ENCODE measurements around the gene TRHDE.

The TRHDE gene

DNA sequence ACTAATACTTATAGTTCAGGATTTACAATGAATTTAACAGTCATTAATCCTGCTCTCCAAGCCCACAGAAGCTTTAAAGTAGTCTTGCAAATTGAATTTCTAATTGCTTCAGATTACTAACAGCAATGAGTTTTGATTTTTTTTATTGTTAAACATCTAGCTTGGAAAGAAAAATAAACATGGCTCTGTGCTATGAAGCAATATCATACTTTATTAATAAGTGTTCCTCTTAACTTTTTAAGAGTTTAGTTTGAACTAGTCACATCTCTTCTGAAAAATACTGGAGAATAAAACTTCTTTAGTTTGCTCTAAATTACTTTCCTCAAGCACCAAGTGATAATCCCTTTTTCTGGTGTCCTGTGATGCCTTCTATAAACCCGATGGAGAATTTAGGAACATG is 250.2 kb downstream of the TRHDE start:
- DNase-seq = no peak

GRCh38 chr12:72523754-72524153 is 251.6 kb downstream of the TRHDE start:
- no peak for DNase-seq

- no peak for DNase-seq
Observed at GRCh38 chr12:72535212-72535990, 263.2 kb downstream of the TRHDE start.

DNA sequence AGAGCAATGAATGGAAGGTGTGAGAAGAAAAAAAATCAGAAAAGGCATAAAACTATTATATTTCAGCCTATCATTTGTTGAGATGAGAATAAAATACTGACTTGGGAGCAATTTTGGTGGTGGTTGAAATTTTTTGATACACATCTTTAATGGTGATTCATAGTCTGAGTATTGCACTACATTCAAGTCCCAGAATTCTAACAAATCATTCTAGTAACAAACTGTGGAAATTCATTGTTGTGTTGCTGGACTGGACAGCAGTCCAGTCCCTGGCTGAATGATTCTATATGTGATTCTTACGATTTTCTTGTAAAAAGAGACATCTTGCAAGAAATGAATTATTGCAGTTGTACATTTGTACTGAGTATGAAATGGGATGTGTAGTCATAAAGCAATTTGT is 268.6 kb downstream of the TRHDE start:
- DNase-seq = no peak

GRCh38 chr12:72543777-72544467 is 271.8 kb downstream of the TRHDE start:
- no peak for DNase-seq

DNA sequence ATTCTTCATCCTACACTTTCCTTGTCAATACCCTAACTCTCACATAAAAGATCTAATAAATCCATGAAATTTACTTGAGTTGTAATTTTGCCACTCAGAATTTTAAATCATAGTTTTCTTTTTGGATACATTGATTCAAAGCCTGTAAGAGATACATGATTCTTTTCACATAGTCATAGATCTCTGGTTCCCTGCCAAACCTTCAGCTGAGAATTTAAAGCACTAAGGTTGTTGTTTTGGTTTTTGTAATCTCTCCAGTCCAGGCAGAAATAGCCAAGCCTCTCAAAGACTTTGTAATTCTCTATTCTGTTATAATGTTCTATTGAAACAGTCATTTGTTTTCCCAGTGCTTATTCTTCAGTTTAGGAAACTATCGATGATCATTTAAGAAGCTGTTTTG is 273.9 kb downstream of the TRHDE start:
- no peak for DNase-seq

DNA sequence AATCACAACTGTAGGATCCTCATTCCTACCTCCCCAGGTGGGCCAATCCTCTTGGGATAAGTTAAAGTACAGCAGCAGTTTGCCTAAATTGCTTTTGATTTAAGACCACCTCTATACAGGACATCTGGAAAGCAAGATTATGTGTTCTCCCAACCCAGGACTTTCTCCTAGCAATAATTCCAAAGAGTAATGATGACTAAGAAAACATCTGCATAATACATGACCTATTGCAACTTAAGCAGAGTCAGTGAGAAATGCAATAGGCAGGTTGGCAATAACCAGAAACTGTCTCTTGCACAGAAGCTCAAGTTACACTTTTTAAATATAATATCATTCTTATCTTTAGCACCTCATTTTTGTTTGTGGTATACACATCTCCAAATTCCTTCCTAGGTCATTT is 275.4 kb downstream of the TRHDE start:
- DNase-seq = no peak

DNA sequence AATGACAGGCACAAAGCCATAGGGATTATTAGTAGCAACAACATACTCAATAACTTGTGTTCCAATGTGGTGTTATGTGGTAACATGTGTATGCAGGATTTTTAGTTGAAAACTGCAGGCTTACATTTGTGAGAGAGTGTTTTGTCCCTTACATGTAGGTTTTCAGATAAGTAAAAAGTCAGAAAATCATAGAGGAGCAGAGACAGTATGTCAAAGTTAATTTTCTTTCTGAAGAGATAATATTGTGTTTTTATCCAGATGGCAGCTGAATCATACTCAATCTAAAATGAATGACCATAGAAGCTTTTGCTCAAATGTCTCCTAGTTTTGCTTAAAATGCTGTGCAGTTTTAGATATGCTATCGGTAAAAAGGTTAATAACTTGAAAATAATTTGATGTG is 277.0 kb downstream of the TRHDE start:
- DNase-seq = no peak

GRCh38 chr12:72560003-72560769 is 288.0 kb downstream of the TRHDE start:
- DNase-seq = no peak

- no peak for DNase-seq
Observed at GRCh38 chr12:72570601-72571000, 298.4 kb downstream of the TRHDE start.

DNA sequence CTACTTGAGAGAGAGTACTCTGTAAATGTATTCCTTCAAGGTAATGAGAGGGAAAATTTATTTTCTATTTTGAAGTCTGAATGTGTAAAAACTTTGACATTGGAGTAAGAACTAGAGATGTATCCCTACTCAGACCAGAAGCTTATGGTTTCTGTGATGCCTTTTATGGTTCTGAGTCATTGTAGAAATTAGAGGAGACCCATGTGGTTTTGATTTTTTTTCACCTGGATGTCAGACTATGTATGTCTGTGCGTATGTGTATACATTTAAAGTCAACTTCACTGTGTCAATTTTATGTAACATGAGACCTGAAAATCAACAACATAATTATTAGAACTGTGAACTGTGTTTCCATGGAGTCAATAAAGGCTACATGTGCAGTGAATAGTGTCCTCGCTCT is 302.0 kb downstream of the TRHDE start:
- no peak for DNase-seq

DNA sequence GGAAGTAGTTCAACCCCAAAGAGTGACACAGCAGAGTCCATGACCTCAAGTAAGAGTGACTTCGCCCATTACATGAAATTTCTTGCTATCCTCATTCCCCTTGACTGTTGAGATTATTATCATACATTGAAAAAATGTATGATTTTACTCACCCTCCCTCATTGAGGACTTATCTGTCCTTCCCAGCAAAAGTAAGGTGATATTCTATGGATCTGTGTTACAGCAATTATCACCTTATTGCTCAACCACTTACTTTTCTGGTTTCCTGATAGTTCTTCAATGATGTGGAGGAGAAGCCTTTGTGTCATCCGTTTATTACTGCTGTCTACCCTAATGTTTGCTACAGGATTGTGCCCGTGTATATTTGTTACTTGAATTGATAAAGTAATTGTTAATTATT is 306.2 kb downstream of the TRHDE start:
- DNase-seq = no peak

- DNase-seq = no peak
Observed at GRCh38 chr12:72586456-72586855, 314.3 kb downstream of the TRHDE start.

DNA sequence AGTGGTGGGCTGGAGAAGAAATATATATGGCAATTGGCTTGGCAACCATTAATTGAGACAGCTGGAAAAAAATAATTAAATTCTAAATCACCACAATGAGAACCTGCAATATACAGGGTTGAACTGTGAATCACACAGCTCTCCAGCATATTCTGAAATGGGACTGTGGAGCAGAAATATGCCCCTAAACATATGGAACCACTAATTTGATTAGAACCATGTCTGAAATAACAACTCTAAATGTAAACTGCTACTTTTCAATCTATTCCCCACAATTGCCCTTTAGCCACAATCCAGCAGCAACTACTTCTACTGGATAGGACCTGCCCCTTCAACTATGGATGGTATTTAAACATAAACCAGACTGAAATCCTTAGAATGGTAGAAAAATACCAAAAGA is 330.4 kb downstream of the TRHDE start:
- DNase-seq = no peak

GRCh38 chr12:72605975-72606374 is 333.8 kb downstream of the TRHDE start:
- no peak for DNase-seq

GRCh38 chr12:72610342-72610741 is 338.2 kb downstream of the TRHDE start:
- no peak for DNase-seq

GRCh38 chr12:72610854-72611358 is 338.7 kb downstream of the TRHDE start:
- DNase-seq = no peak

DNA sequence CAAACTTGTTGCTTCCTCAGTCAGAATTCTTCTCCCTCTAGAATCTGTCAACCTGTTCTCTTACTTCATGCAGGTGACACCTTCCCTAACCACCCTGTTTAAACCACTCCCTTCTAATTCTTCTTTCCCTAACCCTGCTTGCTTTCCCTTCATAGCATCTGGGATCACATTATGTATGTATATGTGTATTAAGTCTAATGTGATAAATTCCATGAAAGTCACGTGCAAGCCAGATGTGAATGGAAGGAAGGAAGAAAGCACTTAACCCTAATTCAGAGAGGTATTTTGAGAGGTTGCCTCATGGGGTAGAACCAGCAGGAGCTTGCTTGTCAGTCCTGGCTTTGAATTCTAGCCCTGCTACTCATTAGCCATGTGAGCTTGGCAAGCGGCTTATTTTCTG is 340.0 kb downstream of the TRHDE start:
- DNase-seq = no peak

DNA sequence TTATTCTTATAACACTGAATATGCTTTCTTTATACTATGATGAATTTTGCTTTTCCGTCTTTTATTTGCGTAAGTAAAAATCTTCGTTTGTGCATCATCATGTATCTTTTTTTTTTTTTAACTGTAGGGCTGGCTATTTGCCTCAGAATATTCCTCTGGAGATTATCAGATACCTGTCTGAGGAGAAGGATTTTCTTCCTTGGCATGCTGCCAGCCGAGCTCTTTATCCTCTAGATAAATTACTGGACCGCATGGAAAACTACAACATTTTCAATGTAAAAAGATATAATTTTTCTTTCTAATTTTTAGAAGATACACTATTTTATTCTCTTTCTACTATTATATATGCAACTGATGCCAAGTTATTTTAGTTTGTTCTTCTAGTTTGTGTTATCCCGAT is 346.6 kb downstream of the TRHDE start:
- DNase-seq = no peak

- no peak for DNase-seq
Observed at GRCh38 chr12:72622556-72622955, 350.4 kb downstream of the TRHDE start.

DNA sequence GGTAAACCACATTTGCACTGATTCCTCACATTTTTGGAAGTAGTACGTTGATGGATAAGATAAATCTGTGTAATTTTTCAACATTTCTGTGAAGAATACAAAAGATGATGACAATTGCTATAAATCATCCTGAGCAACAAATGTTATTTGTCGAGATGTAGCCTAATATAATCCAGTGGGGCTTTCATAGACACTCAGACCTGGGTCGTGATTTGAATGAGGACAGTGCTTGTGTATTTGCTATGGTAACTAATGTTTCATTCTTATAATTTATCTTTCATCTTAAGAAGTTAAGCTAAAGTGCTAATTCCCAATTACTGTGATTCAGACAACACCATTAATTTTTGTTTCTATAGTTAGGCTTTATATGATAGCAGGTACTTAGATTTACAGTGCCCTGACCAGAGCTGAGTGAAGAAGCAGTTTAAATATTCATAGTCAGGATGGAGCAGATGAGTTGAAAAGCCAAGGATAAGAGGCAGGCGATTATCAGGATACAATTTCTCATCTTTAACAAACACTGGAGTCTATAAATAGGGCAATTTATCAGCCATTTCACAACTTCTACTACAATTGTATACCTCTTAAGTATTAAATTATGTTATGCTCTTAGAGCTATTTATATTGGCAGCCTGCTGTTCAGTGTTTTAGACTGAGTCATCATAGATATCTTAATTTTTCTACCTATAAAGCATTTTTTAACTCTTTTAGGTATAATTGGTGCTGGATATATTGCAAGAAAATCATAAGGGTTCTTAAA is 359.9 kb downstream of the TRHDE start:
- DNase-seq = no peak

DNA sequence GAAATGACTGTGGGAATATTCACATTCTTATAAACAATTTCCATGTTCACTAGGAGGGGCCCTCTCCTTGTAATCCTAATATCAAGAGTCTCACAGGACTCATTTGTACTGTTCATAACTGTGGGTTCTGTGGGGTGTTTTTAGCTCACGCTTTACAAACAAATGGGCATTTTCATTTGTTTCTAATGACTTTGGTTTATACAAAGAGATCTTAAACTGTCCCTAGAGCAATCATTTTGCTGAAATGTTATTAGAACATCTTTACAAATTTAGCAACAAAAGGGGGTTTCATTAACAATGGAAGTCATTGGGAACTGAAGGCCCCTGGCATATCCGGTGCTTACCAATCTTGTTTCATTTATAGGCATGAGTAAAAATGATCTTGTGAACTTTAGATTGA is 370.5 kb downstream of the TRHDE start:
- DNase-seq = no peak

DNA sequence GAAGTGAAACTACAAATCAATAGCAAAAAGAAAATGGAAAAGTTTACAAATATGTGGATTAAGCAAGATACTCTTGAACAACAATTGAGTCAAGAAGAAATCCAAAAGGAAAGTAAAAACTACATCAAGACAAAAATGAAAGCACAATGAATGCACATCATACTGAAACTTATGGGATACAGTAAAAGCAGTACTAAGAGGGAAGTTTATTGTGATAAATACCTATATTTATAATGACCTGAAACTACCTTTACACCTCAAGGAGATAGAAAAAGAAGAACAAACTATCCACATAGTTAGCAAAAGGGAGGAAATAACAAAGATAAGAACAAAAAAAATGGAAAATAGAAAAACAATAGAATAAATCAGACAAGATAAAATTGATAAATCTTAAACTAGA is 375.0 kb downstream of the TRHDE start:
- DNase-seq = no peak

Data from stimulated activated naive CD4-positive, alpha-beta T cell (primary cell).